ENCODE results near the gene SMIM22. TPM values are rescaled to one million over a fixed set of nuclear protein-coding genes. Genes with fewer than 3 reads are reported as not detected.
"Not testable (repeated sequence)": the region's sequence is repeated elsewhere in the genome, so short reads cannot be mapped to it uniquely, and the experiment has no call there.

The SMIM22 gene
- total RNA-seq, 3 donors from 2014 or later = 49.0 to 58.7 TPM; not detected in 1

DNA sequence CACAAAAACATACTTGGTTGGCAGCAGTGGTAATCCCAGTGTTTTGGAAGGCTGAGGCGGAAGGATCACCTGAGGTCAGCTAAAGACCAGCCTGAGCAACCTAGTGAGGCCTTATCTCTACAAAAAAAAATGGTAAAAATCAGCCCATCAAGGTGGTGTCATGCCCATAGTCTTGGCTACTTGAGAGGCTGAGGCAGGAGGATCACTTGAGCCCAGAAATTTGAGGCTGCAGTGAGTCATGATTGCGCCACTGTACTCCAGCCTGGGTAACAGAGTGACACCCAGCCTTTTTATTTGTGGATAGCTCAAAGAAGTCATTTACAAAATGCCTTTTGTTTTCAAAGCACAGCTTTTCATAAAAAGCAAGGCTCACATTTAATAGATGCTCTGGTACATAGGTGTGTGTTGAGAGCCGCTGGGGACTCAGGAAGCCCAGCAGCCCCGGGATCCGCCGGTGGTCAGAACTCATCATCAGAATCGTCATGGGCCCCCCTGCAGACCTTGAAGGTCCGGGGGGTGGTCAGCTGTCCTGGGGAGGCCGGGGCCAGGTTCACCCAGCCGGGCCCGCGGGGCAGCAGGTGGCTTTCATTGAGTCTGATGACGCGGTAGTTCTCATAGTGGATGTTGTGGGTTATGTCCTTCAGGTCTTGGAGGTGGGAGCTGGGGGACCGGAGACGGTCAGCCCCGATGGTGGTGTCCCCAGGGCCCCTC lies 17.7 kb upstream of the SMIM22 start:
- H3K27ac ChIP-seq = no peak overlapping the region
- no peak overlapping the region for H3K4me3 ChIP-seq
- TF ChIP-seq, protein P1, sequence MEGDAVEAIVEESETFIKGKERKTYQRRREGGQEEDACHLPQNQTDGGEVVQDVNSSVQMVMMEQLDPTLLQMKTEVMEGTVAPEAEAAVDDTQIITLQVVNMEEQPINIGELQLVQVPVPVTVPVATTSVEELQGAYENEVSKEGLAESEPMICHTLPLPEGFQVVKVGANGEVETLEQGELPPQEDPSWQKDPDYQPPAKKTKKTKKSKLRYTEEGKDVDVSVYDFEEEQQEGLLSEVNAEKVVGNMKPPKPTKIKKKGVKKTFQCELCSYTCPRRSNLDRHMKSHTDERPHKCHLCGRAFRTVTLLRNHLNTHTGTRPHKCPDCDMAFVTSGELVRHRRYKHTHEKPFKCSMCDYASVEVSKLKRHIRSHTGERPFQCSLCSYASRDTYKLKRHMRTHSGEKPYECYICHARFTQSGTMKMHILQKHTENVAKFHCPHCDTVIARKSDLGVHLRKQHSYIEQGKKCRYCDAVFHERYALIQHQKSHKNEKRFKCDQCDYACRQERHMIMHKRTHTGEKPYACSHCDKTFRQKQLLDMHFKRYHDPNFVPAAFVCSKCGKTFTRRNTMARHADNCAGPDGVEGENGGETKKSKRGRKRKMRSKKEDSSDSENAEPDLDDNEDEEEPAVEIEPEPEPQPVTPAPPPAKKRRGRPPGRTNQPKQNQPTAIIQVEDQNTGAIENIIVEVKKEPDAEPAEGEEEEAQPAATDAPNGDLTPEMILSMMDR (IDR thresholded peaks at IDR 0.05) = no peak
- no peak for TF ChIP-seq POLR2AphosphoS5 (IDR thresholded peaks at IDR 0.05)
- no peak for TF ChIP-seq POLR2A (IDR thresholded peaks at IDR 0.05)
- no peaks in the 10 kb centered on the region for H3K9me3 ChIP-seq
- intact Hi-C loops (cut with DNase I; ENCODE audit: low total_unique reads) = no loop called here
- no peaks in the 10 kb centered on the region for H3K36me3 ChIP-seq
- H3K4me1 ChIP-seq = no peaks in the 10 kb centered on the region
- H3K27me3 ChIP-seq = no peaks in the 10 kb centered on the region
- no peak for DNase-seq (ENCODE audit: low spot score in 2 of 2)

DNA sequence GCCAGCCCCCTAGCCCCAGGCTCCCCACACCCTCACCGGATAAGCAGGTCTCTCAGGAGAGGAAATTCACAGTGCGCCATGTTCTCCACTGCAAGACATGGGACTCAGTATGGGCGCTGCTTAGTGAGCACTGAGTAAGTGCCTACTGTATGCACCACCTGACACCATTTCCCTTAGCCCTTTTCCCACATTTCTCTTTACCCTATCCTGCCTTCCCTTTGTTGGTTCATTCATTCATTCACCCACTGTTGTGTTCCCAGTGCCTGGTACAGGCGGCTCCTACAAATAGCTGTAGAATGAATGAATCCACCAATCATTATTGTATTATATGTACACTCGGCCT lies 17.1 kb upstream of the SMIM22 start:
- H3K27me3 ChIP-seq = no peaks in the 10 kb centered on the region
- H3K36me3 ChIP-seq = no peaks in the 10 kb centered on the region
- H3K9me3 ChIP-seq = no peaks in the 10 kb centered on the region
- H3K4me3 ChIP-seq = no peak overlapping the region
- DNase-seq (ENCODE audit: low spot score in 2 of 2) = no peak
- no peaks in the 10 kb centered on the region for H3K4me1 ChIP-seq
- no peak overlapping the region for H3K27ac ChIP-seq
- intact Hi-C loops (cut with DNase I; ENCODE audit: low total_unique reads) = no loop called here
- no peak for TF ChIP-seq POLR2AphosphoS5 (IDR thresholded peaks at IDR 0.05)
- TF ChIP-seq POLR2A (IDR thresholded peaks at IDR 0.05) = no peak
- TF ChIP-seq, protein P1 (IDR thresholded peaks at IDR 0.05) = no peak

DNA sequence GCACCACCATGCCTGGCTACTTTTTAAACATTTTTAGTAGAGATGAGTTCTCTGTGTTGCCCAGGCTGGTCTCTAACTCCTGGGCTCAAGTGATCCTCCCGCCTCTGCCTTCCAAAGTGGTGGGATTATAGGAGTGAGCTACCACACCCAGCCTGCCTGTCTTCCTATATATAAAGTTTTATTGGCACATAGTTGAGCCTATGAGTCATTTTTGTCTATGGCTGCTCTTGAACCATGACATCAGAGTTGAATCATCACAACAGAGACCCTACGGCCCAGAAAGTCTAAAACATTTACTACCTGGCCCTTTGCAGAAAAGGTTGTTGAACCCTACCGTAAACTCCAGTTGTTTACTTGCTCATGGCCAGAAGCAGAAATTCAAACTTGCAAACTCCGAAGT lies 14.9 kb upstream of the SMIM22 start:
- Histone ChIP-seq H3K27ac (no peak overlapping the region), H3K9me3 (no peaks in the 10 kb centered on the region), H3K4me3 (no peak overlapping the region), H3K4me1 (no peaks in the 10 kb centered on the region), H3K27me3 (no peaks in the 10 kb centered on the region), H3K36me3 (no peaks in the 10 kb centered on the region)
- DNase-seq (ENCODE audit: low spot score in 2 of 2) = no peak
- no peak for TF ChIP-seq POLR2AphosphoS5 (IDR thresholded peaks at IDR 0.05)
- TF ChIP-seq, protein P1 (IDR thresholded peaks at IDR 0.05) = no peak
- no peak for TF ChIP-seq POLR2A (IDR thresholded peaks at IDR 0.05)
- intact Hi-C loops (cut with DNase I; ENCODE audit: low total_unique reads) = no loop called here

DNA sequence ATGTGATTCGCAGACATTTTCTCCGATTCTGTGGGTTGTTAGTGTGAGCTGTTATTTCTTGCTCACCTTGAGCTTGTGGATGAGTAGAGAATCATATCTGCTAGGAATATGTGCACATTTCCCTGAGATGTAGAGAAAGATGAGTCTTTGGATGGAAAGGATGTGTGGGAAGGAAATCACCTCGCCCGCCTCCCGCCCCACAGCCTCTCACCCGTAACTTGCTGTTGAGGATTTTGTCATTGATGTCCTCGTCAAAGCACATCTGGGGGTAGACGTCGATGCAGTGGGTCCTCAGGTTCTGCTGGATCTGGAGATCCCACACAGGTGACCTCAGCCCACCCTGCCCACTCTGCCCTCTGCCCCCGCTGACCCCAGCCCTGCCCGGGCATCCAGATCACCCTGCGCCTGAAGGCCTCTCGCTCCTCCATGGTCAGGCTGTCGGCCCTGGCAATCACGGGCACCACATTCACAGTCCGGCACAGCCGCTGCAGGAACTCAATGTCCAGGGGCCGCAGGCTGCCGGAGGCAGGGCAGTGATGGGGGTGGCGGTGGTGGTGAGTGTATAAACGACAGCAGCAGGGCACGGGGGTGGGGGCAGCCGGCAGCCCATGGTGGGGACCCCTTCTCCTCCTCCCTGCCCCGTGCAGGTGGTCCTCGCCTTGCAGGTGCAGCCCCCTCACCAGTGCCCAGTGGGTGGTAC lies 11.8 kb upstream of the SMIM22 start:
- Histone ChIP-seq H3K4me3 (no peak overlapping the region), H3K9me3 (no peaks in the 10 kb centered on the region), H3K4me1 (no peaks in the 10 kb centered on the region), H3K27ac (no peak overlapping the region), H3K27me3 (no peaks in the 10 kb centered on the region), H3K36me3 (no peaks in the 10 kb centered on the region)
- DNase-seq (ENCODE audit: low spot score in 2 of 2) = no peak
- intact Hi-C loops (cut with DNase I; ENCODE audit: low total_unique reads) = no loop called here
- TF ChIP-seq, protein P1 (IDR thresholded peaks at IDR 0.05) = no peak
- TF ChIP-seq POLR2AphosphoS5 (IDR thresholded peaks at IDR 0.05) (no peak), POLR2A (IDR thresholded peaks at IDR 0.05) (no peak)

DNA sequence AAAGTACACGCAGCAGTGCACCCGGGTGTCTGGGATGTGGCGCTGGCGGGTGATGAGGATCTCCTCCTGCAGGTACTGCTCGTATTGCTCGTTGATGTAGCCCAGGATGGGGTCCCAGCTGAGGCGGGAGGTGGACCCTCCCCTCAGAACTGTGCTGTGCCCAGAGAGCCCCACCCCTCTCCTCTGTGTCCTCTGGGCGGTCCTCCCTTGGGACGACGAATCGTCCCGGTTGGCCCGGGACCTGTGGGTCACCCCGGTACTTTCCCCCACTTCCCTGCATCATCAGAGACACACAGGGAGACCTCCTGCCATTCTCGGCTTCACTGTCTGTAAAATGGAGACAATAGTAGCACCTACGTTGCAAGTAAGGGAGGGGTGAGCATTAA lies 11.2 kb upstream of the SMIM22 start:
- H3K9me3 ChIP-seq = no peaks in the 10 kb centered on the region
- no peaks in the 10 kb centered on the region for H3K4me1 ChIP-seq
- intact Hi-C loops (cut with DNase I; ENCODE audit: low total_unique reads) = no loop called here
- TF ChIP-seq POLR2A (IDR thresholded peaks at IDR 0.05) = no peak
- TF ChIP-seq, protein P1 (IDR thresholded peaks at IDR 0.05) = no peak
- no peak for TF ChIP-seq POLR2AphosphoS5 (IDR thresholded peaks at IDR 0.05)
- no peak overlapping the region for H3K4me3 ChIP-seq
- H3K27me3 ChIP-seq = no peaks in the 10 kb centered on the region
- H3K27ac ChIP-seq = no peak overlapping the region
- no peak for DNase-seq (ENCODE audit: low spot score in 2 of 2)
- no peaks in the 10 kb centered on the region for H3K36me3 ChIP-seq

DNA sequence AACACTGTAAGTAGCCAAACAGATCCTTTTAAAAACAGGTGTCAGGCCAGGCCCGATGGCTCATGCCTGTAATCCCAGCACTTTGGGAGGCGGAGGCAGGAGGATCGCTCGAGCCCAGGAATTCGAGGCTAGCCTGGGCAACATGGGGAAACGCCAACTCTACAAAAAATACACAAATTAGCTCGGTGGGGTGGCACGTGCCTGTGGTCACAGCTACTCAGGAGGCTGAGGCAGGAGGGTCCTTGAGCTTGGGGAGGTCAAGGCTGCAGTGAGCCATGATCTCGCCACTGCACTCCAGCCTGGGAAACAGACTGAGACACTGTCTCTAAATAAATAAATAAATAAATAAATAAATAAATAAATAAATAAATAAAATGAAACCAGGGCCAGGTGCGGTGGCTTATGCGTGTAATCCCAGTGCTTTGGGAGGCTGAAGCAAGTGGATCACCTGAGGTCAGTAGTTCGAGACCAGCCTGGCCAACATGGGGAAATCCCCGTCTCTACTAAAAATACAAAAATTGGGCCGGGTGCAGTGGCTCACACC lies 10.7 kb upstream of the SMIM22 start:
- H3K4me3 ChIP-seq; H3K4me1 ChIP-seq; intact Hi-C loops (cut with DNase I; ENCODE audit: low total_unique reads); H3K27me3 ChIP-seq; H3K9me3 ChIP-seq; H3K27ac ChIP-seq; DNase-seq (ENCODE audit: low spot score in 2 of 2); H3K36me3 ChIP-seq: not testable (repeated sequence)
